ENCODE data around the gene ARHGDIA. TPM values are rescaled to one million over a fixed set of nuclear protein-coding genes. Genes with fewer than 3 reads are reported as not detected.

The ARHGDIA gene
- total and polyA plus RNA-seq, 8 donors = 57.1 to 435 (median 151) TPM

DNA sequence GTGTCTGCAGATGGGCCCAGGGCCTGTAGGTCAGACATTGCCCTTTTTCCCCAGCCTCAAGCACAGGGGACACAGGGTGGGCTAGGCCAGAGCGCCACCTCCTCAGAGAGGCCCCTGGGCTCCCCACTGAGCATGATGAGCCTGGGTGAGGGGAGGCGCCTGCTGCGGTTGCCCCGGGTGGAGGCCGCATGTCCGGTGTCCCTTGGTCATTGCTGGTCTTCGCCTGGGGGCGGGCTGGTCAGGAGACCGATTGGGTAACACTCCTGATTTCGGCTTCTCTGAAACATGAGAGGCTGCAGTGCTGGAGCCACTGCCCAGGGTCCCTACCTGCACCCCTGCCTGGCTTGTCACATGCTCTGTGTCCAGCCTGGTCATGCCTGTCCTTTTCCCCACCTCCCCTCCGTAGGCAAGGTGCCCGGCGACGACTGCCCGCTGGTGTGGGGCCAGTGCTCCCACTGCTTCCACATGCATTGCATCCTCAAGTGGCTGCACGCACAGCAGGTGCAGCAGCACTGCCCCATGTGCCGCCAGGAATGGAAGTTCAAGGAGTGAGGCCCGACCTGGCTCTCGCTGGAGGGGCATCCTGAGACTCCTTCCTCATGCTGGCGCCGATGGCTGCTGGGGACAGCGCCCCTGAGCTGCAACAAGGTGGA is 28.5 kb upstream of the ARHGDIA start:
- intact Hi-C loops (cut with DNase I; ENCODE audit: low total_unique reads) = no loop called here
- Histone ChIP-seq H3K9me3 (no peaks in the 10 kb centered on the region), H3K27me3 (peaks cover 0 to 25% (median 17%) of the 10 kb centered on the region in 3 donors), H3K4me1 (peaks cover 13 to 20% (median 19%) of the 10 kb centered on the region in 4 donors), H3K27ac (no peak overlapping the region), H3K36me3 (peaks cover 28 to 76% (median 70%) of the 10 kb centered on the region in 4 donors), H3K4me3 (no peak overlapping the region)
- no peak for TF ChIP-seq EP300 (IDR thresholded peaks at IDR 0.05)
- no peak for TF ChIP-seq POLR2AphosphoS5 (IDR thresholded peaks at IDR 0.05)
- no peak for TF ChIP-seq POLR2A (IDR thresholded peaks at IDR 0.05)
- TF ChIP-seq, protein P1, sequence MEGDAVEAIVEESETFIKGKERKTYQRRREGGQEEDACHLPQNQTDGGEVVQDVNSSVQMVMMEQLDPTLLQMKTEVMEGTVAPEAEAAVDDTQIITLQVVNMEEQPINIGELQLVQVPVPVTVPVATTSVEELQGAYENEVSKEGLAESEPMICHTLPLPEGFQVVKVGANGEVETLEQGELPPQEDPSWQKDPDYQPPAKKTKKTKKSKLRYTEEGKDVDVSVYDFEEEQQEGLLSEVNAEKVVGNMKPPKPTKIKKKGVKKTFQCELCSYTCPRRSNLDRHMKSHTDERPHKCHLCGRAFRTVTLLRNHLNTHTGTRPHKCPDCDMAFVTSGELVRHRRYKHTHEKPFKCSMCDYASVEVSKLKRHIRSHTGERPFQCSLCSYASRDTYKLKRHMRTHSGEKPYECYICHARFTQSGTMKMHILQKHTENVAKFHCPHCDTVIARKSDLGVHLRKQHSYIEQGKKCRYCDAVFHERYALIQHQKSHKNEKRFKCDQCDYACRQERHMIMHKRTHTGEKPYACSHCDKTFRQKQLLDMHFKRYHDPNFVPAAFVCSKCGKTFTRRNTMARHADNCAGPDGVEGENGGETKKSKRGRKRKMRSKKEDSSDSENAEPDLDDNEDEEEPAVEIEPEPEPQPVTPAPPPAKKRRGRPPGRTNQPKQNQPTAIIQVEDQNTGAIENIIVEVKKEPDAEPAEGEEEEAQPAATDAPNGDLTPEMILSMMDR (IDR thresholded peaks at IDR 0.05) = no peak
- no peak for DNase-seq
- 83 to 91% (median 89%) methylated on average over 13 to 22 of the region's 22 CpGs for WGBS, 5 donors

DNA sequence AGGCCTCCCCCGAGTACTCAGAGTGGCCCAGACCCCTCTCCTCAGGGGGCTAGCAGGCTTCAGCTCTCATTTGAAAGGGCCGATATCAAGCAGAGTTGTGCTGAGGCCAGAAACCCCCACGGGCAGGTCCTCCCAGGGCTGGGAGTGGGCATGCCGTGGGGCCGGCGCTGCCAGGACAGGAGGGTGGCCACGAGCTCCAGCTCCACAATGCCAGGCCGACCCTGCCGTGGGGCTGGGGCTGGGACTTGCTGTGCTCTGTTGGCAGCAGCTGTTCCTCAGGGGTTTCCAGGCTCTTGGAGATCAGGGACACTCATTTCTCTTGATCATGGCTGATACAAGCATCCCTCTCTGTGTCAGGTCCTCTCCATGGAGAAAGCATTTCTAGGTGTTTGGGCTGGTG is 27.7 kb upstream of the ARHGDIA start:
- peaks cover 25 to 76% (median 70%) of the 10 kb centered on the region in 4 donors for H3K36me3 ChIP-seq
- no peaks in the 10 kb centered on the region for H3K9me3 ChIP-seq
- intact Hi-C loops (cut with DNase I; ENCODE audit: low total_unique reads) = no loop called here
- TF ChIP-seq POLR2A (IDR thresholded peaks at IDR 0.05) (no peak), EP300 (IDR thresholded peaks at IDR 0.05) (no peak), POLR2AphosphoS5 (IDR thresholded peaks at IDR 0.05) (no peak)
- TF ChIP-seq, protein P1 (IDR thresholded peaks at IDR 0.05) = no peak
- no peak overlapping the region for H3K4me3 ChIP-seq
- DNase-seq = peak in 1 of 2 donors; percentile 0
- peaks cover 13 to 20% (median 19%) of the 10 kb centered on the region in 4 donors for H3K4me1 ChIP-seq
- WGBS, 5 donors = 81 to 95% (median 92%) methylated on average over 9 of the region's 9 CpGs
- no peak overlapping the region for H3K27ac ChIP-seq
- peaks cover 0 to 25% (median 17%) of the 10 kb centered on the region in 3 donors for H3K27me3 ChIP-seq

DNA sequence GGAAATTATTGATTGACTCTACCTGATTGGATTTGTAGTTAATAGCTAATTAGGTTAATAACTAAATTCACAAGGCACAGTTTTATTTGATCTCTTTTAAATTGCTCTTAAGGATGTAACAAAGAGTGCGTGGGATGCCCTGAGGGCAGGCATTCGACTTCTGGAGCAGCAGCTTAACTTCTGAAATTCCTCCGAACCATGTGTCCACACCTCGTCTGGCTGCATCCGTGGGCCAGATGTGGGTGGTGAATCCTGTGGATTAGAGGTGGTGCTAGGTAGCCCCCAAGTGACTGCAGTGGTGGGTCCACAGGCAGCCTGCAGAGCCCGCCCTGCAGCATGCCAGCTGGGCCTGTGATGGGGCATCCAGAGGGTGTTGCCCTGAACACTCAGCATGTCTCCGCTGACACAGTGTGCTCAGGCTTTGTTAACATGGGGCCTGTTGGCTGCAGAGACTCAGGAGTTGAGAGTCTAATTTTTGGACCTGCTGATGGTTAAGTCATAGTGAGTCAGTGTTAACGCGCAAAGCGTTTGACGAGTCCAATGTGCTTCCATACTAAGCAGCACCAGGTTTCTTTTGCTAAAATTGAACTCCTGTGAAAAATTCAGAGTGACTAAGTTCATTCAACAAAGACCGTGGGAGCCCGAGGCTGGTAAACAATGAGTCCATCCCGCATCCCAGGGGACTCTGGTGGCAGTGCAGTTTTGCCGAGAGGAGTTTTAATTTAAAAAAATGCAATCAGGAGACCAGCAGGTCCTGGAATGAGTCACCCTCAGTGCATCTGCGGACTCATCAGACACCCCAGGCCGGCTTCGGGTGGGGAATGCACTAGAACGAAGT is 27.1 kb upstream of the ARHGDIA start:
- intact Hi-C loops (cut with DNase I; ENCODE audit: low total_unique reads) = no loop called here
- Histone ChIP-seq H3K4me3 (no peak overlapping the region), H3K27ac (no peak overlapping the region), H3K4me1 (peaks cover 13 to 21% (median 20%) of the 10 kb centered on the region in 4 donors), H3K9me3 (no peaks in the 10 kb centered on the region), H3K27me3 (peaks cover 0 to 23% (median 17%) of the 10 kb centered on the region in 3 donors), H3K36me3 (peaks cover 25 to 76% (median 71%) of the 10 kb centered on the region in 4 donors)
- 86 to 92% (median 92%) methylated on average over 18 to 19 of the region's 19 CpGs for WGBS, 5 donors
- no peak for DNase-seq
- no peak for TF ChIP-seq POLR2A (IDR thresholded peaks at IDR 0.05)
- no peak for TF ChIP-seq POLR2AphosphoS5 (IDR thresholded peaks at IDR 0.05)
- TF ChIP-seq EP300 (IDR thresholded peaks at IDR 0.05) = no peak
- TF ChIP-seq, protein P1 (IDR thresholded peaks at IDR 0.05) = no peak

DNA sequence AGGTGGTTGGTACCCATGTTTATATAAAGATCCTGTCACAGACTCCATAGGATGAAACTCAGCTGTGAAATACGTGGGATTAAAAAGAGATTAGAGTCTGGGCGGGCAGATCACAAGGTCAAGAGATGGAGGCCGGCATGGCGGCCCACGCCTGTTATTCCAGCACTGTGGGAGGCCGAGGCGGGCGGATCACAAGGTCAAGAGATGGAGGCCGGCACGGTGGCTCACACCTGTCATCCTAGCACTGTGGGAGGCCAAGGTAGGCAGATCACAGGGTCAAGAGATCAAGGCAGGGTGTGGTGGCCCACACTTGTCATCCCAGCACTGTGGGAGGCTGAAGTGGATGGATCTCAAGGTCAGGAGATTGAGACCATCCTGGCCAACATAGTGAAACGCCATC is 24.3 kb upstream of the ARHGDIA start:
- Histone ChIP-seq H3K4me1 (peaks cover 13 to 21% (median 18%) of the 10 kb centered on the region in 4 donors), H3K27me3 (no peaks in the 10 kb centered on the region), H3K27ac (no peak overlapping the region), H3K4me3 (no peak overlapping the region), H3K9me3 (no peaks in the 10 kb centered on the region), H3K36me3 (peaks cover 25 to 71% (median 68%) of the 10 kb centered on the region in 4 donors)
- no peak for TF ChIP-seq EP300 (IDR thresholded peaks at IDR 0.05)
- TF ChIP-seq, protein P1 (IDR thresholded peaks at IDR 0.05) = no peak
- no peak for TF ChIP-seq POLR2A (IDR thresholded peaks at IDR 0.05)
- TF ChIP-seq POLR2AphosphoS5 (IDR thresholded peaks at IDR 0.05) = no peak
- no peak for DNase-seq
- 80 to 94% (median 89%) methylated on average over 11 of the region's 11 CpGs for WGBS, 5 donors
- intact Hi-C loops (cut with DNase I; ENCODE audit: low total_unique reads) = no loop called here
